Prostate gland (tissue), 2 donors: ENCODE data around the gene C6orf132.

ENCODE experiments used
- POLR2A ChIP-seq: fragments of 450-650 bp; IDR thresholded peaks from one replicate; pipeline ENCODE4 v1.6.1; 2016; ENCODE audit warnings: antibody characterized with exemption, mild to moderate bottlenecking
- POLR2AphosphoS5 ChIP-seq: sonication (generic); formaldehyde crosslinking; IDR thresholded peaks from one replicate; pipeline ENCODE4 v1.6.1; 2017; ENCODE audit warnings: antibody characterized with exemption
- TF ChIP-seq, protein P1 (sequence below), 4 experiments: fragments of 200-600 bp in 2 of 4; fragments of 450-650 bp in 2 of 4; sonication (generic) in 2 of 4; IDR thresholded peaks; 1 replicate in 3 of 4; 2 replicates in 1 of 4; pipeline ENCODE4 v1.5.1; 2016 to 2019; ENCODE audit warnings: antibody characterized with exemption in 4 of 4, mild to moderate bottlenecking in 2 of 4, moderate library complexity in 2 of 4

DNA sequence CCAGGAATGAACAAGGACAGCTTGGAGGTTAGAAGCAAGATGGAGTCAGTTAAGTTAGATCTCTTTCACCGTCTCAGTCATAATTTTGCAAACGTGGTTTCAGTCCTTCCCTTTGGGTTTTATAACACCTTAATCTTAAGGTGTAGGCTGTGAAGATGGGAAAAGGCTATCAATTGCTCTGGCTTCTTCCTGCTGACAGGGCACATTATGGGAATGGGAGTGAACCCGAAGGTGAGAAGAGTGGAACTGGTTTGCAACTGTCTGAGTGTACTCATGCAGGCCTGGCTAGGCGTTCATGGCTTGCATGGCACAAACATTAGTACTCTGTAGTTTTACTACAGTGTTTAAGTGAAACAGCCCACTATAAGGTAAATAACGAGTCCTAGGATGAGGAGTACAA, 82.7 kb downstream of the C6orf132 start:
- no peak for TF ChIP-seq POLR2AphosphoS5
- TF ChIP-seq, protein P1, sequence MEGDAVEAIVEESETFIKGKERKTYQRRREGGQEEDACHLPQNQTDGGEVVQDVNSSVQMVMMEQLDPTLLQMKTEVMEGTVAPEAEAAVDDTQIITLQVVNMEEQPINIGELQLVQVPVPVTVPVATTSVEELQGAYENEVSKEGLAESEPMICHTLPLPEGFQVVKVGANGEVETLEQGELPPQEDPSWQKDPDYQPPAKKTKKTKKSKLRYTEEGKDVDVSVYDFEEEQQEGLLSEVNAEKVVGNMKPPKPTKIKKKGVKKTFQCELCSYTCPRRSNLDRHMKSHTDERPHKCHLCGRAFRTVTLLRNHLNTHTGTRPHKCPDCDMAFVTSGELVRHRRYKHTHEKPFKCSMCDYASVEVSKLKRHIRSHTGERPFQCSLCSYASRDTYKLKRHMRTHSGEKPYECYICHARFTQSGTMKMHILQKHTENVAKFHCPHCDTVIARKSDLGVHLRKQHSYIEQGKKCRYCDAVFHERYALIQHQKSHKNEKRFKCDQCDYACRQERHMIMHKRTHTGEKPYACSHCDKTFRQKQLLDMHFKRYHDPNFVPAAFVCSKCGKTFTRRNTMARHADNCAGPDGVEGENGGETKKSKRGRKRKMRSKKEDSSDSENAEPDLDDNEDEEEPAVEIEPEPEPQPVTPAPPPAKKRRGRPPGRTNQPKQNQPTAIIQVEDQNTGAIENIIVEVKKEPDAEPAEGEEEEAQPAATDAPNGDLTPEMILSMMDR (IDR thresholded peaks at IDR 0.05), result no peak
- no peak for TF ChIP-seq POLR2A
